Epithelial cell of esophagus (primary cell): ENCODE measurements around the gene METTL24.
"Not testable (repeated sequence)": the region's sequence is repeated elsewhere in the genome, so short reads cannot be mapped to it uniquely, and the experiment has no call there.

ENCODE experiments used
- DNase-seq: peaks from one replicate; pipeline ENCODE4 v3.0.0; 2010; ENCODE audit warnings: low read depth
- H3K4me3 ChIP-seq: 2 replicates; pipeline ENCODE4 v1.5.1; 2011; ENCODE audit warnings: mild to moderate bottlenecking, low read length, control low read depth
- CTCF ChIP-seq: IDR thresholded peaks from 2 replicates; pipeline ENCODE4 v1.5.1; 2011; ENCODE audit warnings: low read depth, mild to moderate bottlenecking, low read length, control low read depth, inconsistent platforms; ENCODE audit not compliant: insufficient read depth; ENCODE audit errors: missing control alignments

METTL24 gene

GRCh38 chr6:110307368-110307767 is 50.8 kb downstream of the METTL24 start:
- H3K4me3 ChIP-seq, result no peak overlapping the region
- TF ChIP-seq CTCF, result no peak
- DNase-seq, result no peak

- DNase-seq, H3K4me3 ChIP-seq: not testable (repeated sequence)
Measured at GRCh38 chr6:110305832-110306231, 52.3 kb downstream of the METTL24 start.

GRCh38 chr6:110303692-110304091 is 54.5 kb downstream of the METTL24 start:
- H3K4me3 ChIP-seq, DNase-seq: not testable (repeated sequence)

GRCh38 chr6:110298916-110299315 is 59.2 kb downstream of the METTL24 start:
- no peak for DNase-seq
- TF ChIP-seq CTCF, result no peak
- H3K4me3 ChIP-seq, result no peak overlapping the region

- H3K4me3 ChIP-seq, result no peak overlapping the region
- DNase-seq, result no peak
- TF ChIP-seq CTCF, result no peak
Measured at GRCh38 chr6:110298411-110298810, 59.7 kb downstream of the METTL24 start.

GRCh38 chr6:110296241-110297025 is 61.7 kb downstream of the METTL24 start:
- H3K4me3 ChIP-seq, result no peak overlapping the region
- TF ChIP-seq CTCF, result no peak
- DNase-seq, result no peak

GRCh38 chr6:110295451-110296165 is 62.5 kb downstream of the METTL24 start:
- no peak overlapping the region for H3K4me3 ChIP-seq
- TF ChIP-seq CTCF, result no peak
- no peak for DNase-seq
